Measurements from ENCODE around the gene ZNF687.

DNA sequence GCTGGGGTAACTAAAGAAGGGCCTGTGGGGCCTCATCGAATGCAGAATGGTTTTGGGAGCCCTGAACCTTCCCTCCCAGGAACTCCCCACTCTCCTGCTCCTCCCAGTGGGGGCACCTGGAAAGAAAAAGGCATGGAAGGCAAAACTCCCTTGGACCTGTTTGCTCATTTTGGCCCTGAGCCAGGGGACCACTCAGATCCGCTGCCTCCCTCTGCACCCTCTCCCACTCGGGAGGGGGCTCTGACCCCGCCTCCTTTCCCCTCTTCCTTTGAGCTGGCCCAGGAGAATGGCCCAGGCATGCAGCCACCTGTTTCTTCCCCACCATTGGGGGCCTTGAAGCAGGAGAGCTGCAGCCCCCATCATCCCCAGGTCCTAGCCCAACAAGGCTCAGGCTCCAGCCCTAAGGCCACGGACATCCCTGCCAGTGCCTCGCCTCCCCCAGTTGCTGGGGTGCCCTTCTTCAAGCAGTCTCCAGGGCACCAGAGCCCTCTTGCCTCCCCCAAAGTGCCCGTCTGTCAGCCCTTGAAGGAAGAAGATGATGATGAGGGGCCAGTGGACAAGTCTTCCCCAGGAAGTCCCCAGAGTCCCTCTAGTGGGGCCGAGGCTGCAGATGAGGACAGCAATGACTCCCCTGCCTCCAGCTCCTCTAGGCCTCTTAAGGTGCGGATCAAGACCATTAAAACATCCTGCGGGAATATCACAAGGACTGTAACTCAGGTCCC, 4.7 kb downstream of the ZNF687 start:
- no peak for TF ChIP-seq CEBPB (IDR thresholded peaks at IDR 0.05)
- TF ChIP-seq, protein P1, sequence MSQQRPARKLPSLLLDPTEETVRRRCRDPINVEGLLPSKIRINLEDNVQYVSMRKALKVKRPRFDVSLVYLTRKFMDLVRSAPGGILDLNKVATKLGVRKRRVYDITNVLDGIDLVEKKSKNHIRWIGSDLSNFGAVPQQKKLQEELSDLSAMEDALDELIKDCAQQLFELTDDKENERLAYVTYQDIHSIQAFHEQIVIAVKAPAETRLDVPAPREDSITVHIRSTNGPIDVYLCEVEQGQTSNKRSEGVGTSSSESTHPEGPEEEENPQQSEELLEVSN (IDR thresholded peaks at IDR 0.05; ENCODE audit: borderline replicate concordance, low read depth) = no peak
- TF ChIP-seq, protein P2, sequence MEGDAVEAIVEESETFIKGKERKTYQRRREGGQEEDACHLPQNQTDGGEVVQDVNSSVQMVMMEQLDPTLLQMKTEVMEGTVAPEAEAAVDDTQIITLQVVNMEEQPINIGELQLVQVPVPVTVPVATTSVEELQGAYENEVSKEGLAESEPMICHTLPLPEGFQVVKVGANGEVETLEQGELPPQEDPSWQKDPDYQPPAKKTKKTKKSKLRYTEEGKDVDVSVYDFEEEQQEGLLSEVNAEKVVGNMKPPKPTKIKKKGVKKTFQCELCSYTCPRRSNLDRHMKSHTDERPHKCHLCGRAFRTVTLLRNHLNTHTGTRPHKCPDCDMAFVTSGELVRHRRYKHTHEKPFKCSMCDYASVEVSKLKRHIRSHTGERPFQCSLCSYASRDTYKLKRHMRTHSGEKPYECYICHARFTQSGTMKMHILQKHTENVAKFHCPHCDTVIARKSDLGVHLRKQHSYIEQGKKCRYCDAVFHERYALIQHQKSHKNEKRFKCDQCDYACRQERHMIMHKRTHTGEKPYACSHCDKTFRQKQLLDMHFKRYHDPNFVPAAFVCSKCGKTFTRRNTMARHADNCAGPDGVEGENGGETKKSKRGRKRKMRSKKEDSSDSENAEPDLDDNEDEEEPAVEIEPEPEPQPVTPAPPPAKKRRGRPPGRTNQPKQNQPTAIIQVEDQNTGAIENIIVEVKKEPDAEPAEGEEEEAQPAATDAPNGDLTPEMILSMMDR (IDR thresholded peaks at IDR 0.05) = no peak
- TF ChIP-seq, protein P3, sequence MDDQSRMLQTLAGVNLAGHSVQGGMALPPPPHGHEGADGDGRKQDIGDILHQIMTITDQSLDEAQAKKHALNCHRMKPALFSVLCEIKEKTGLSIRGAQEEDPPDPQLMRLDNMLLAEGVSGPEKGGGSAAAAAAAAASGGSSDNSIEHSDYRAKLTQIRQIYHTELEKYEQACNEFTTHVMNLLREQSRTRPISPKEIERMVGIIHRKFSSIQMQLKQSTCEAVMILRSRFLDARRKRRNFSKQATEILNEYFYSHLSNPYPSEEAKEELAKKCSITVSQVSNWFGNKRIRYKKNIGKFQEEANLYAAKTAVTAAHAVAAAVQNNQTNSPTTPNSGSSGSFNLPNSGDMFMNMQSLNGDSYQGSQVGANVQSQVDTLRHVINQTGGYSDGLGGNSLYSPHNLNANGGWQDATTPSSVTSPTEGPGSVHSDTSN (IDR thresholded peaks at IDR 0.05) = no peak
